T1000 (cell line): ENCODE measurements around the gene HEXIM1.

Source experiments
- DNase-seq: peaks from one replicate; lab custom pipeline; 2025; ENCODE audit warnings: mixed read lengths; lab: John Stamatoyannopoulos, UW

The HEXIM1 gene

DNA sequence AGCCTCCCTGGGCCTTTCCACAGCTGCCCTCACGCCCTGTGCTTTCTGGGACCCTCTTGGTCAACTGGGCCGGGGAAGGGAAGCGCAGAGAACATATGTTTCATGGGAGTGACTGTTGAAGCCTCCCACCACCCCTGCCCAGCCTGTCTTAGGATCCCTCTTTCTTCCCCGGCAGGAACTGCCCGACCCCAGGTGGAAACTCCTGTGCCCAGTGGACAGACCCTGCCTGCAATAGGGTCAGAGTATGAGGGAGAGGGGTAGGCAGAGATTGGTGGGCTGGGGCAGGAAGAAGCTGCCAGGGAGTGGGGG lies 23.9 kb downstream of the HEXIM1 start:
- no peak for DNase-seq

DNA sequence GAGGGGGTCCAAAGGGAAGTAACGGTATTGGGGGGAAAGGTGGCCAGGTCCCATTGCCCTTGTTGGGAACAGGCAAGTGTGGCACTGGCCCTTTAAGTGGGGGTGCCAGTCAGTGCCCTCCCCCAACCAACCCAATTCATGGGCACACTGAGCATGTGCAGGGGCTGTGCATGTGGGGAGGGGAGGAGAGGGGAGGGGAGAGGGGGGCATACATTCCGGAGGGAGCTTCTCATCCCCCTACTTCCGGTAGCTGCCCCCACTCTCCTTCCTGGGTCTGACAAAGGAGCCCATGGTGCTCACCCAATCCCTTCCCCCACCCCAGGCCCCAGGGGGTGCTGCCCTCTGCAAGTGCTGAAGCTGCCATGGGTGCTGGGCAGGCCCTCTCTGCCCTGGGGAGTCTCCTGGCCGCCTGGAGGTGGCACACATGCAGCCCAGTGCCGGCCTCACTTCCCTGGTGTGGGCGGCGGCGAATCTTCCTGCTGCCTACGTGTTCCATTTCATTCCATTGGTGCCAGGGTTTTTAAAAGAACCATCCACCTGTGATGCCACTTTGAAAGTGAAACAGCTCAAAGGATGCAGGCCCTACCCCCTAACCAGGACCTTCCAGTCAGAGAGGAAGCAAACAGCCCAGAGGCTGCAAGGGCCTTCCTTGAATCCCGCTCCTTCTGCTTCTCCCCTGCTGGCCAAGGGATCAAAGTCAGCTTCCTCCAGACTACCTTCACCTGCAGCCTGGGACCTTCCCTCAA lies 24.4 kb downstream of the HEXIM1 start:
- DNase-seq: peak; percentile 35

DNA sequence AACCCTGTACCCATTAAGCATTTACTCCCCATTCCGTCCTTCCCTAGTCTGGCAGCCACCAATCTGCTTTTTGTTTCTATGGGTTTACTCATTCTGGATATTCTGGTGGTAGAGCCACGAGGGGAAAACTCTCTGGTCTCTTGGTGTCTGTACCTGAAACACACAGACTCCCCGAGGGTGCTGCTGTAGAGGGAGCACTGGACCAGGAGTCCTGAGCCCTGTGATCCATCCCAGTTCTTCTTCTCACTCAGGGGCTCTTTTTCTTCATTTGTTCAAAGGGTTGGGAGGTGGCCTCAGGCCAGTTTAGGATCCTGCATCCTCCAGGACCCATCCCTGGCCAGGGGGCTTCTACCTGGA lies 27.5 kb downstream of the HEXIM1 start:
- DNase-seq: no peak

DNA sequence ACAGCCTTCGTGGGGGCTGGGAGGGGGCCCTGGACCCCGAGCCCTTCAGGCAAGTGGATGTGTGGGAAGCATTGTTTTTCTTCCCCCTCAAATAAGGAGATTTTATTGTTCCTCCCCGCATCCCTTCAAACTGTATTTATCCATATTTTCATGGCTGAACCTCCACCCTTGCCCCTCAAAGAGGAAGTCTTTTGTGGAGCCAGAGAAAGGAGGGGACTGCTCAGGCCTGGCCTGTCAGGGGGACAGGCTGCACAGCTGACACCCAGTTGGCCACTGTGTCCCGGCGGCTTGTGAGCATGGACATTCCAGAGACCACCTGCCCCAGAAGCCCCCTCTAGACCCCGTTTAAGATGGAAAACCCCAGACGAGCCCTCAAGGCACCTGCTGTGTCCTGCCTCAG lies 29.3 kb downstream of the HEXIM1 start:
- DNase-seq: no peak

DNA sequence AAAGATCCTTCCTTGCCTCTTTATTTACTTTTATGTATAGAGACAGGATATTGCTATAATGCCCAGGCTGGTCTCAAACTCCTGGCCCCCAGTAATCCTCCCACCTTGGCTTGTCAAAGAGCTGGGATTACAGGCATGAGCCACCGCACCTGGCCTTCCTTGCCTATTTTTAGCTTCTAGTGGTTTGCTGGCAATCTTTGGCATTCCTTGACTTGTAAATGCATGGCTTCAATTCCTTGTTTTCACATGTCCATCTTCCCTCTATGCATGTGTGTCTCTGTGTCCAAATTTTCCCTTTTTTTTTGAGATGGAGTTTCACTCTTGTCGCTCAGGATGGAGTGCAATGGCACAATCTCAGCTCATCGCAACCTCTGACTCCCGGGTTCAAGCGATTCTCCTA lies 35.9 kb downstream of the HEXIM1 start:
- DNase-seq: no peak

DNA sequence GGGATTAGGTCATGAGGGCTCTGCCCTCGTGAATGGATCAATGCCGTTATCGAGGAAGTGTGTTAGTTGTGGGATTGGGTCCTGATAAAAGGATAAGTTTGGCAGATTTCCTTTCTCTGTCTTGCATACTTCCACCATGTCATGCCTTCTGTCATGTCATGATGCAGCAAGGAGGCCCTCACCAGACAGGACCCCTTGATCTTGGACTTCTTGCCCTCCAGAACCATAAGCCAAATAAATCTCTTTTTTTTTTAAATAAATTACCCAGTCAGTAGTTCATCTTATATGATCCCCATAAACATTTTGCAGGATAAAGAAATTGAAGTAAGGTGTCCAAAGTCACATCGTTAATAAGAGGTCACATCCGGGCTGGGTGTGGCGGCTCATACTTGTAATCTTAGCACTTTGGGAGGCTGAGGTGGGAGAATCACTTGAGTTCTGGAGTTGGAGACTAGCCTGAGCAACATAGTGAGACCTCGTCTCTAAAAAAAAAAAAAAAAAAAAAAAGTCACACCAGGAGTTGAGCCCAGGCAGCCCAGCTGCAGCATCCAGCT lies 38.6 kb downstream of the HEXIM1 start:
- DNase-seq: no peak

DNA sequence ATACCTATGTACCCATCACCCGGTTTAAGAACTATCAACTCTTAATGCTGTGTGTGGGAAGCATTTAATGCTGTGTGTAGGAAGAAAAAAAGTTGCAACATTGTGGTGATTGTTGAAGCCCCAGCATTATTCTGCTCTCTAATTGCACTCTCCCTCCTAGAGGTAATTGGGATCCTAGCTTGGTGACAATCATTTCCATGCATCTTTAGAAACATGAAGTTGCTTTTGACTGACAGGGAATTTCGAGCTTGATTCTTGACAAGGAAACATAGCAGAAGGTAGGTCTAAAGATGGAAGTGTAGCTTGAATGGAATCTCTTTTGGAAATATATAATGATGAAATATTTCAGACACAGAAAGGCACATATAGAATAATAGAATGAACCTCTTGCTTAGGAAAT lies 40.7 kb downstream of the HEXIM1 start:
- no peak for DNase-seq

DNA sequence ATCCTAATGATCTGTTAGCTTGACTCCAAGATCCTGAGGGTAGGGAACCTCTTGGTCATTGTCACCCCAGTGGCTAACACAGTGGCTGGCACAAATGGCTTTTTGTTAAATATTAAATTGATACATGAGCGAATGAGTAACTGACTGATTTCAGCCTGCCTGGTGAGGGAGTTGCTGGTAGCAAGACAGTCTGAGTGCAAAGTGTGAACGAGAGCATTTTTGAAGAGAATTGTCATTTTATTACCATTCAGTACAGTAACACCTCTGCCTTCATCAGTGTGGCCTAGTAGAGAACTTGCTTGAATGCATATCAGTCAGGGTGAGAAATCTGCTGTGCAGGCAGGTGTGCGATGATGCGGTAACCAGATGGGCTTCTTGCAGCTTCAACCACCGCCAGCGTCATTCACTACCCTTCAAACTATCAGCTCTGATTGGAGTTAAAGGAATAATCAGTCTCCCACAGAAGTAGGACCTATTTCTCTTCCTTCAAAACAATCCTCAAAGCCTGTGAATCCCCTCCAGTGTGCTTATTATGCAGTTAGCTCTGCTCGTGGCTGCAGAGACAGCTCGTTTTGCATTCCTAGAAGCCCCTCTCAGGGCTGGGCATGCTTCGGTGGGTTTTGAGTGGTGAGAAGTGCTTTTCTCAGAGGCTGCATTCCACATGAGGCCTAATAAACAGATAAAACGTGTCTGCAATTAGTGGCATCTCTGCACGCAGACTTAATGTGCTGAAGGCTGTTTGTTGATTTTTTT lies 42.4 kb downstream of the HEXIM1 start:
- DNase-seq: no peak

DNA sequence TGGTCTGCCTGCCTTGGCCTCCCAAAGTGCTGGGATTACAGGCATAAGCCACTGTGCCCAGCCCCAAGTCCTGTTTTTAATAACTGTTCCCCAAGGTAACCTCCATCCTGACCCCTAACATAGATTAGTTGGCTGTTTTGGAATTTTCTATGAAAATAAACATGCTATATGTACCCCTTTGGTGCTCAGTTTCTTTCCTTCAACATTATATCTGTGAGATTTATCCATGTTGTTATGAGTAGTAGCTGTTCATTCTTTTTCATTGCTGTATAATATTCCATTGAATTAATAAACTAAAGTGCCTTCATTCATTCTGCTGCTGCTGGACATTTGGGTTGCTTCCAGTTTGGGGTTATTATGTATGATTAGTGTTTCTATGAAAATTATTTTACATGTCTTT lies 47.1 kb downstream of the HEXIM1 start:
- no peak for DNase-seq

DNA sequence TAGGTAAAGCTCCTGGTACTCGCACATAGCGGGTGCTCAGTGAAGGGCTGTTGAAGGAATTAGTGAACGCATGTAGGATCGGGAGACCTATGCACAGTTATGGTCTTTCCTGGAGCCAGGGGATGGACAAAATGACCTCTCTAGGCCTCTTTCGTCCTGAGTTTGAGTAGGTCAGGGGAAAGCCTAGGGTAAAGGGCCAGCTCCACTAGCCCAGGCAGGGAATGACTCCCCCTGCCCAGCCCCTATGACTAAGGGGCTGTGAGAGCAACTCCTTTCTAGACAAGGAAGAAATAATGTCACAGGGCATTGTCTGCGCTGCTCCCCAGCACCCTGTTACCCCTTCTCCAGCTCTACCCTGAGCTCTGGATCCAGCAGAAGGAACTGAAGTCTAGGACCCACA lies 48.8 kb downstream of the HEXIM1 start:
- DNase-seq: no peak

DNA sequence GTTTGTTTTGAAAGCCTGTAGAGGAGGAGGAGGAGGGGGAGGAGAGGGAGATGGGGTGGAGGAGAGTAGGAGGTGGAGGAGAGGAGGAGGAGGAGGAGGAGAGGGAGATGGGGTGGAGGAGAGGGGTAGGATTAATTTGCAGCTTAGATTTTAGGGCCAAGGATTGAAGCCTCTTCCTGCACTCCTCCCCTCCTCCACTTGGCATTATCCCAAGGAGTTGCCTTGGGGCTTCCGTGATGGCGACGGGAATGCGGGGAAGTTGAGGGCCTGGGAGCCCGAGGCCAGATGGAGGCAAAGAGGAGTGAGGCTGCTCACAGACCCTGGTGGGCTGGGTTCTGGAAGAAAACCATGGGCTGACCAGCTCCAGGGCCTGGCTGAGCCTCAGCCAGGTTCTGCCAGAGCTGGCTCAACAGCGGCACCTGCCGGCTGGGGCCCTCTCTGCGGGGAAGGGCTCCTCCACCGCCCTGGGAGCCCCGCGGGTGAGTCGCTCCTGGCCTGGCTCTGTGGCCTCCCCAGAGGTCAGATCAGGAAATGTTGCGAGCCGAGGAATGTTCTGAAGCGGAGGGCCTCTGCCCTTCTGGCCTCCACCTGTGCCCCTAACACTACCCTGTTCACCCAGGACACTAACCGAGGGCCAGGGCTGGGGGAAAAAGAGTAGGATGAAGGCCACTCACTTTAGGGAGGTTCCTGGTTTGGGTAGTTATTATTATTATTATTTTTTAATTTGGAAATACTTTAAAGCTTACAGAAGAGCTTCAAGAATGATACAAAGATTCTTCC lies 49.5 kb downstream of the HEXIM1 start:
- DNase-seq: peak; percentile 92

DNA sequence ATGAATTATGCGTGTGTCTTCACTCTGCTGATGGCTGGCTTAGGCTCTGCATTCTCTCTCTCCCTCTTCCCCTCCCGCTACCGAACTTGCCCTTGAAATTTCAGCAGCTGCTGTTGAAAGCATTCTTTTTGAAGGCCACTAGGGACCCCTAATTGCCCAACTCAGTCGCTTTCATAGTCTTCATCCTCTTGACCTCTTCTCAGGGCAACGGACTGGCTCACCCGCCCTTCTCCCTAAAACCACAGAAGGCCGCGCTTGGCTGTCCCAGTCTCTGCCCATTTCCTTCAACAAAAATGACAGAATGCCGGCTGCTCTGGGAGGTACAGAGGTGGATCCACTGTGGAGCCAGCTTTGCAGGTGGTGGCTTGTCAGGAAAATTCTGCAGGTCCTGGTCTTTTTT lies 52.4 kb downstream of the HEXIM1 start:
- DNase-seq: no peak

DNA sequence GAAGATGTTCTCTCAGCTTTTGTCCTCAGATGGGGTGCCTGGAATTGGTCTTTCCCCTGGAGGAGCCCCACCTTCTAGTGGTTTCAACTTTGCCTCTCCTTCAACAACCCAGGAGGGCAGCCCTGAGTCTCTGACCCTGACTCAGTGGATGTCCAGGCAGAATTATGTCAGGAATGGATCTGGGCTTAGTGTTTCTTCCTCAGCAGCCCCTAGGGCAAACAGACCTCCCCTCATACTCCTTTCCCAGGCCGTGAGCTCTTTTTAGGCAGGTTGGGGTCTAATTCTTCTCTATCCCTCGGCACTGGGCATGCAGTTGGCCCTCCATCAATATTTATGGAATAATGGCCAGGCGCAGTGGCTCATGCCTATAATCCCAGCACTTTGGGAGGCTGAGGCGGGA lies 53.2 kb downstream of the HEXIM1 start:
- DNase-seq: no peak
